ENCODE data around the gene IAH1. TPM values are rescaled to one million over a fixed set of nuclear protein-coding genes. Genes with fewer than 3 reads are reported as not detected.

IAH1 gene
- total RNA-seq, 1 donor from 2014 or later = 39.7 TPM

DNA sequence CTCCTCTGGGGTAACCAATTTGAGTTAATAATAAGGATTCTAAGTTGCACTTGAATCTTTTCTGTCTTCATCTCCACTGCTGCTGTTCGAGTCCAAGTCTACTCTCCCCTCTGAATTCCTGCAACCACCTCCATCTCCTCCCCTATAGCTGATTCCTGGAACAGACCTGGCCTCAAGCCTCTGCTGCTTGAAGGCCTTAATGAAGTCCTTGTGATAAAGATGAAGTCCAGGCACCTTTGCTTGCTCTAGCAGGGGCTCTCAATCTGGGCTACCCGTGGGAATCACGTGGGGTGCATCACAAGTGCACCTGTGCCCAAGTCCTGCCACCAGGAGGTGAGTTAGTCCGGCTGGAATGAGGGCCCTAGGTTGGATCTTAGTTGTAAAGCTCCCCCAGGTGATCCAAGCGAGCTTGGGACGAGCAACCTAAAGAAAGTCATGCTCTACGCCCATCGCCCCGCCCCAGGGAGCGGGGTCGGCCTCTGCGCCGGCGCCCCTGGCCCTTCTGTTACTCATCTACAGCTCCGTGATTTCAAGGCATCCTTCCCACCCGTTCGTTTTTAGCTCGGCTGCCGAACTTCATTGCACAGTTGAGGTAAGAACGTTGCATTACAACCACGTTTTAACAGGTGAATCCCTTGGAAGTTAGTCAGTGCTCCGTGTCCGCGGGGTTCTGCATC is 905 bp upstream of the IAH1 start:
- H3K4me1 Mint-ChIP-seq = peaks cover 14% of the 10 kb centered on the region
- H3K36me3 Mint-ChIP-seq = peaks cover 20% of the 10 kb centered on the region
- DNase-seq (ENCODE audit: low spot score in 2 of 2, unreplicated experiment in 2 of 2) = no peak
- H3K9me3 Mint-ChIP-seq = no peaks in the 10 kb centered on the region
- no peaks in the 10 kb centered on the region for H3K27me3 Mint-ChIP-seq (ENCODE audit: low read depth)
- H3K27ac Mint-ChIP-seq = peak overlapping the region; percentile 25
- TF ChIP-seq, protein P1, sequence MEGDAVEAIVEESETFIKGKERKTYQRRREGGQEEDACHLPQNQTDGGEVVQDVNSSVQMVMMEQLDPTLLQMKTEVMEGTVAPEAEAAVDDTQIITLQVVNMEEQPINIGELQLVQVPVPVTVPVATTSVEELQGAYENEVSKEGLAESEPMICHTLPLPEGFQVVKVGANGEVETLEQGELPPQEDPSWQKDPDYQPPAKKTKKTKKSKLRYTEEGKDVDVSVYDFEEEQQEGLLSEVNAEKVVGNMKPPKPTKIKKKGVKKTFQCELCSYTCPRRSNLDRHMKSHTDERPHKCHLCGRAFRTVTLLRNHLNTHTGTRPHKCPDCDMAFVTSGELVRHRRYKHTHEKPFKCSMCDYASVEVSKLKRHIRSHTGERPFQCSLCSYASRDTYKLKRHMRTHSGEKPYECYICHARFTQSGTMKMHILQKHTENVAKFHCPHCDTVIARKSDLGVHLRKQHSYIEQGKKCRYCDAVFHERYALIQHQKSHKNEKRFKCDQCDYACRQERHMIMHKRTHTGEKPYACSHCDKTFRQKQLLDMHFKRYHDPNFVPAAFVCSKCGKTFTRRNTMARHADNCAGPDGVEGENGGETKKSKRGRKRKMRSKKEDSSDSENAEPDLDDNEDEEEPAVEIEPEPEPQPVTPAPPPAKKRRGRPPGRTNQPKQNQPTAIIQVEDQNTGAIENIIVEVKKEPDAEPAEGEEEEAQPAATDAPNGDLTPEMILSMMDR (IDR thresholded peaks at IDR 0.05; ENCODE audit: unreplicated experiment) = no peak
- H3K4me3 Mint-ChIP-seq = peak overlapping the region; percentile 69

DNA sequence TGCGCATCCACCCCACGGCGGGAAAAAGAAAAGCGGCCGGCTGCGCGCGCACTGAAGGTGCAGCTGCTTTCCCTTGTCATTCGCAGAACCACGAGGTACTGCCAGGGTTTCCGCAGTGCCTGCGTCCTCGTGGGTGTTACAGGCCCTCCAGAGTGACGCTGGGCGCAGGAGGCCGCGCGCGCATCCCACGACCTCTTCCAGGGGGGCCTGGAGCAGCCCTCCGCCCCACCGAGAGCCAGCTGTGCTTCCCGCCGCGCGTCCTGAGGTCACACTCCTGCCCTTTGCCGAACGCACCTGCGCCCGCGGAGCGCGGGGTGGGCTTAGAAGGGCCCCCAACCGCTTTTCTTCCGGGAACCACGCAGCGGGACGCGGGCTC is 378 bp upstream of the IAH1 start:
- peak in 1 of 2 experiments; percentile 47 for DNase-seq (ENCODE audit: low spot score in 2 of 2, unreplicated experiment in 2 of 2)
- H3K36me3 Mint-ChIP-seq = peaks cover 20% of the 10 kb centered on the region
- peaks cover 14% of the 10 kb centered on the region for H3K4me1 Mint-ChIP-seq
- H3K27ac Mint-ChIP-seq = no peak overlapping the region
- no peaks in the 10 kb centered on the region for H3K9me3 Mint-ChIP-seq
- H3K4me3 Mint-ChIP-seq = peak overlapping the region; percentile 69
- TF ChIP-seq, protein P1 (IDR thresholded peaks at IDR 0.05; ENCODE audit: unreplicated experiment) = no peak
- H3K27me3 Mint-ChIP-seq (ENCODE audit: low read depth) = no peaks in the 10 kb centered on the region

DNA sequence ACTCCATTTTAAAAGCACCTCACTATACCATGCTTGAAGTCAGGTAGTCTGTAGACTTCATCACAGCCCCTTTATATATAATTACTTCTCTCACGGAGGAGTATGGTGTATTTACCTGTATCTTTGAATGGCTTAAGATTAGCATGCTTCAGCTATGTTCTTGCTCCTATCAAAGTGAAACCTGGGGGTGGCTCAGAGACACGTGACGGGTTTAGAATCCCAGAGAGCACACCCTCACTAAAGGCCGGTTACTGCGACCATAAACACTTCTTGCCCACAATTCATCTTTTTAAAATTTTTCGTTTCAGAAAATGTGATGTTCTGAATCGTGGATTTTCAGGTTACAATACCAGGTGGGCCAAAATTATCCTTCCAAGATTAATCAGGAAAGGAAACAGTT is 3.6 kb downstream of the IAH1 start:
- Mint-ChIP-seq H3K4me3 (no peak overlapping the region), H3K36me3 (peaks cover 21% of the 10 kb centered on the region), H3K27ac (no peak overlapping the region), H3K9me3 (no peaks in the 10 kb centered on the region), H3K27me3 (ENCODE audit: low read depth) (no peaks in the 10 kb centered on the region), H3K4me1 (peaks cover 14% of the 10 kb centered on the region)
- DNase-seq (ENCODE audit: low spot score in 2 of 2, unreplicated experiment in 2 of 2) = no peak
- TF ChIP-seq, protein P1 (IDR thresholded peaks at IDR 0.05; ENCODE audit: unreplicated experiment) = no peak

DNA sequence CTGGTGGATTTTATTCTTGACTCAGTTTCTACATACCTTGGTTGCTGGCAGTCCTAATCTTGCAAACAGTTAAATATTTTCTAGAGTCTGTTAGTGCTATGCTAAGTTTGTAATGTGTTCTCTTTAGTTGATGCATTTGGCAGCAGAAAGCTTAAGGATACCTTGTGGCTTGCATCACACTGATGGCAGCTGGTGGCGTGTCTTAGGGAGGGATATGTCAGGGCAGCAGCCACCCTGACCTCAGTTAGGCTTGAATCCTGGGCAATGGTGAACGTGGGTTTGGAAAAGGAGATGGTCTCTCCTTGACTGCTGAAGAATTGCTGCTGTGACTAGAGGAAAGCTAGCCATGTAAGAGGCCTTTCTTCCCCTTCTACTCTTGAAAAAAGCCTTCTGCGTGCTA is 4.2 kb downstream of the IAH1 start:
- DNase-seq (ENCODE audit: low spot score in 2 of 2, unreplicated experiment in 2 of 2) = no peak
- Mint-ChIP-seq H3K4me3 (no peak overlapping the region), H3K9me3 (no peaks in the 10 kb centered on the region), H3K36me3 (peaks cover 16% of the 10 kb centered on the region), H3K27ac (no peak overlapping the region), H3K4me1 (peaks cover 14% of the 10 kb centered on the region), H3K27me3 (ENCODE audit: low read depth) (no peaks in the 10 kb centered on the region)
- TF ChIP-seq, protein P1 (IDR thresholded peaks at IDR 0.05; ENCODE audit: unreplicated experiment) = no peak

DNA sequence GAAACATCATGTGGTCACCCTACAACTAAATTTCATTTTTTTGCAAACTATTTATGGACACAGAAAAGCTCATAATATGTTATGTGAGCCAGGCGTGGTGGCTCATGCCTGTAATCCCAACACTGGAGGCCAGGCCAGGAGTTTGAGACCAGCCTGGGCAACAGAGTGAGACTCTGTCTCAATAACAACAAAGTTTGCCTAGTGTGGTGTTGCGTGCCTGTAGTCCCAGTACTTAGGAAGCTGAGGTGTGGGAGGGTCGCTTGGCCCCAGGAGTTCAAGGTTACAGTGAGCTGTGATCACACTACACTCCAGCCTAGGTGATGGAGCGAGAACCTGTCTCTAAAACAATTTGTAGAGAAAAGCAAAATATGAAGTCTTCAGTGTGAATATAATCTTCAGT is 5.8 kb downstream of the IAH1 start:
- Mint-ChIP-seq H3K27ac (no peak overlapping the region), H3K9me3 (no peaks in the 10 kb centered on the region), H3K4me1 (peaks cover 12% of the 10 kb centered on the region), H3K27me3 (ENCODE audit: low read depth) (no peaks in the 10 kb centered on the region), H3K36me3 (peaks cover 27% of the 10 kb centered on the region), H3K4me3 (no peak overlapping the region)
- no peak for DNase-seq (ENCODE audit: low spot score in 2 of 2, unreplicated experiment in 2 of 2)
- TF ChIP-seq, protein P1 (IDR thresholded peaks at IDR 0.05; ENCODE audit: unreplicated experiment) = no peak

Data from mesothelial cell of epicardium (in vitro differentiated cells).